HepG2 (cell line): Measurements from ENCODE around the gene ADAMTS13. TPM values are rescaled to one million over a fixed set of nuclear protein-coding genes. Genes with fewer than 3 reads are reported as not detected.

Experiments
- CBX2 ChIP-seq, 2 experiments: fragments of 200-600 bp in 1 of 2; sonication (generic); formaldehyde crosslinking in 1 of 2; IDR thresholded peaks; 2 replicates each; pipeline versions ENCODE4 v1.7.0 to v1.8.1; 2018 to 2022; ENCODE audit warnings: low read depth in 2 of 2, low read length in 1 of 2, mild to moderate bottlenecking in 1 of 2, missing genetic modification reagents in 1 of 2
- CTCF ChIP-seq: sonication (generic); formaldehyde crosslinking; IDR thresholded peaks from 2 replicates; pipeline ENCODE4 v1.5.0; 2020; ENCODE audit warnings: mild to moderate bottlenecking, missing genetic modification reagents, moderate library complexity
- DDIT3 ChIP-seq: sonication (generic); formaldehyde crosslinking; IDR thresholded peaks from 2 replicates; pipeline ENCODE4 v1.4.0; 2020; ENCODE audit warnings: mild to moderate bottlenecking, missing genetic modification reagents
- GLI4 ChIP-seq: sonication (generic); formaldehyde crosslinking; IDR thresholded peaks from 2 replicates; pipeline ENCODE4 v1.5.1; 2020; ENCODE audit warnings: missing genetic modification reagents, mild to moderate bottlenecking, moderate library complexity, borderline replicate concordance
- MIER3 ChIP-seq: IDR thresholded peaks from 2 replicates; pipeline ENCODE4 v1.6.1; 2016; ENCODE audit warnings: missing compliant biosample characterization, borderline replicate concordance
- MNT ChIP-seq: fragments of 450-650 bp; IDR thresholded peaks from 2 replicates; pipeline ENCODE4 v1.6.1; 2016
- PAF1 ChIP-seq: IDR thresholded peaks from 2 replicates; pipeline ENCODE4 v1.6.1; 2016; ENCODE audit warnings: missing genetic modification reagents, missing compliant biosample characterization
- TRIM24 ChIP-seq: sonication (generic); formaldehyde crosslinking; IDR thresholded peaks from 2 replicates; pipeline ENCODE4 v1.8.0; 2022; ENCODE audit warnings: mild to moderate bottlenecking, missing genetic modification reagents
- WIZ ChIP-seq: sonication (generic); formaldehyde crosslinking; IDR thresholded peaks from 2 replicates; pipeline ENCODE4 v1.5.1; 2020; ENCODE audit warnings: mild to moderate bottlenecking, missing genetic modification reagents
- ZBTB7A ChIP-seq: sonication (generic); formaldehyde crosslinking; IDR thresholded peaks from 2 replicates; pipeline ENCODE4 v1.8.0; 2022; ENCODE audit warnings: mild to moderate bottlenecking, missing genetic modification reagents
- ZNF12 ChIP-seq: sonication (generic); formaldehyde crosslinking; IDR thresholded peaks from 2 replicates; pipeline ENCODE4 v1.5.0; 2020; ENCODE audit warnings: missing genetic modification reagents
- ZNF251 ChIP-seq: sonication (generic); formaldehyde crosslinking; IDR thresholded peaks from 2 replicates; pipeline ENCODE4 v1.9.0; 2021; ENCODE audit warnings: mild to moderate bottlenecking, missing genetic modification reagents
- ZNF296 ChIP-seq: sonication (generic); formaldehyde crosslinking; conservative IDR thresholded peaks from 2 replicates; pipeline ENCODE4 v1.5.0; 2020; ENCODE audit warnings: mild to moderate bottlenecking, missing genetic modification reagents
- ZNF550 ChIP-seq: sonication (generic); formaldehyde crosslinking; IDR thresholded peaks from 2 replicates; pipeline ENCODE4 v1.4.0; 2020; ENCODE audit warnings: mild to moderate bottlenecking, missing genetic modification reagents, borderline replicate concordance
- ZNF713 ChIP-seq: sonication (generic); formaldehyde crosslinking; IDR thresholded peaks from 2 replicates; pipeline ENCODE4 v1.4.0; 2020; ENCODE audit warnings: mild to moderate bottlenecking, missing genetic modification reagents
- polyA plus RNA-seq, 8 experiments: library from polyadenylated mRNA; depleted of rRNA in 3 of 8; stranded (reverse) in 7 of 8; unstranded in 1 of 8; fragments of >200 nt; fragmentation: Illumina TruSeq in 4 of 8; extraction: Trizol in 4 of 8; gene quantifications; 2 replicates each; pipeline versions ENCODE4 v1.2.1 to v1.2.3, GENCODE V29; 2011 to 2016; ENCODE audit warnings: low read depth in 4 of 8, missing spikeins in 1 of 8, mixed read lengths in 1 of 8; ENCODE audit not compliant: insufficient read depth in 1 of 8
- total RNA-seq, 5 experiments: library from RNA; depleted of rRNA; stranded (reverse); fragments of >200 nt; fragmentation: Illumina TruSeq; extraction: Trizol; gene quantifications; 2 replicates each; pipeline ENCODE4 v1.2.3, GENCODE V29; 2016; ENCODE audit warnings: low read depth in 1 of 5
- TF ChIP-seq, protein P1 (sequence below): sonication (generic); formaldehyde crosslinking; IDR thresholded peaks from 2 replicates; pipeline ENCODE4 v1.4.0; 2020; ENCODE audit warnings: missing genetic modification reagents, borderline replicate concordance
- TF ChIP-seq, protein P2 (sequence below): sonication (generic); formaldehyde crosslinking; IDR thresholded peaks from 2 replicates; pipeline ENCODE4 v1.4.0; 2020; ENCODE audit warnings: missing genetic modification reagents
- TF ChIP-seq, protein P3 (sequence below): sonication (generic); formaldehyde crosslinking; IDR thresholded peaks from 2 replicates; pipeline ENCODE4 v1.5.1; 2020; ENCODE audit warnings: missing genetic modification reagents, mild to moderate bottlenecking, borderline replicate concordance
- TF ChIP-seq, protein P4 (sequence below): sonication (generic); formaldehyde crosslinking; IDR thresholded peaks from 2 replicates; pipeline ENCODE4 v1.4.0; 2020; ENCODE audit warnings: missing genetic modification reagents, mild to moderate bottlenecking, borderline replicate concordance

The ADAMTS13 gene
- total and polyA plus RNA-seq, 2 of the 13 experiments (the other 11 are each of a cell fraction or from before 2014, with no cell fraction given): 0.91 to 4.5 TPM

- TF ChIP-seq CBX2 (IDR thresholded peaks at IDR 0.05; ENCODE audit: low read depth, low read length) (no peak), CBX2 (CRISPR knock-in tag; IDR thresholded peaks at IDR 0.05; ENCODE audit: low read depth) (0 out of 2 replicates have a peak, but pooled peaks have one; percentile 59), MNT (no peak), WIZ (CRISPR knock-in tag) (peak; percentile 82), DDIT3 (CRISPR knock-in tag) (no peak), ZNF12 (CRISPR knock-in tag) (no peak; the same call in 1 of the 2 replicates), ZNF296 (CRISPR knock-in tag) (no peak), TRIM24 (CRISPR knock-in tag) (no peak), CTCF (CRISPR knock-in tag) (peak; percentile 56), PAF1 (CRISPR knock-in tag) (no peak), GLI4 (CRISPR knock-in tag) (no peak), ZNF251 (CRISPR knock-in tag) (no peak), MIER3 (CRISPR knock-in tag) (peak; percentile 79; the same call in 1 of the 2 replicates), ZBTB7A (CRISPR knock-in tag) (no peak), ZNF713 (no peak), ZNF550 (CRISPR knock-in tag) (no peak)
- TF ChIP-seq, protein P1, sequence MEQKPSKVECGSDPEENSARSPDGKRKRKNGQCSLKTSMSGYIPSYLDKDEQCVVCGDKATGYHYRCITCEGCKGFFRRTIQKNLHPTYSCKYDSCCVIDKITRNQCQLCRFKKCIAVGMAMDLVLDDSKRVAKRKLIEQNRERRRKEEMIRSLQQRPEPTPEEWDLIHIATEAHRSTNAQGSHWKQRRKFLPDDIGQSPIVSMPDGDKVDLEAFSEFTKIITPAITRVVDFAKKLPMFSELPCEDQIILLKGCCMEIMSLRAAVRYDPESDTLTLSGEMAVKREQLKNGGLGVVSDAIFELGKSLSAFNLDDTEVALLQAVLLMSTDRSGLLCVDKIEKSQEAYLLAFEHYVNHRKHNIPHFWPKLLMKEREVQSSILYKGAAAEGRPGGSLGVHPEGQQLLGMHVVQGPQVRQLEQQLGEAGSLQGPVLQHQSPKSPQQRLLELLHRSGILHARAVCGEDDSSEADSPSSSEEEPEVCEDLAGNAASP (CRISPR knock-in tag): peak; percentile 89
- TF ChIP-seq, protein P2, sequence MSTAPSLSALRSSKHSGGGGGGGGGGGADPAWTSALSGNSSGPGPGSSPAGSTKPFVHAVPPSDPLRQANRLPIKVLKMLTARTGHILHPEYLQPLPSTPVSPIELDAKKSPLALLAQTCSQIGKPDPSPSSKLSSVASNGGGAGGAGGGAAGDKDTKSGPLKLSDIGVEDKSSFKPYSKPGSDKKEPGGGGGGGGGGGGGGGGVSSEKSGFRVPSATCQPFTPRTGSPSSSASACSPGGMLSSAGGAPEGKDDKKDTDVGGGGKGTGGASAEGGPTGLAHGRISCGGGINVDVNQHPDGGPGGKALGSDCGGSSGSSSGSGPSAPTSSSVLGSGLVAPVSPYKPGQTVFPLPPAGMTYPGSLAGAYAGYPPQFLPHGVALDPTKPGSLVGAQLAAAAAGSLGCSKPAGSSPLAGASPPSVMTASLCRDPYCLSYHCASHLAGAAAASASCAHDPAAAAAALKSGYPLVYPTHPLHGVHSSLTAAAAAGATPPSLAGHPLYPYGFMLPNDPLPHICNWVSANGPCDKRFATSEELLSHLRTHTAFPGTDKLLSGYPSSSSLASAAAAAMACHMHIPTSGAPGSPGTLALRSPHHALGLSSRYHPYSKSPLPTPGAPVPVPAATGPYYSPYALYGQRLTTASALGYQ (CRISPR knock-in tag): peak; percentile 89
- TF ChIP-seq, protein P3, sequence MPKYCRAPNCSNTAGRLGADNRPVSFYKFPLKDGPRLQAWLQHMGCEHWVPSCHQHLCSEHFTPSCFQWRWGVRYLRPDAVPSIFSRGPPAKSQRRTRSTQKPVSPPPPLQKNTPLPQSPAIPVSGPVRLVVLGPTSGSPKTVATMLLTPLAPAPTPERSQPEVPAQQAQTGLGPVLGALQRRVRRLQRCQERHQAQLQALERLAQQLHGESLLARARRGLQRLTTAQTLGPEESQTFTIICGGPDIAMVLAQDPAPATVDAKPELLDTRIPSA (CRISPR knock-in tag): no peak
- TF ChIP-seq, protein P4, sequence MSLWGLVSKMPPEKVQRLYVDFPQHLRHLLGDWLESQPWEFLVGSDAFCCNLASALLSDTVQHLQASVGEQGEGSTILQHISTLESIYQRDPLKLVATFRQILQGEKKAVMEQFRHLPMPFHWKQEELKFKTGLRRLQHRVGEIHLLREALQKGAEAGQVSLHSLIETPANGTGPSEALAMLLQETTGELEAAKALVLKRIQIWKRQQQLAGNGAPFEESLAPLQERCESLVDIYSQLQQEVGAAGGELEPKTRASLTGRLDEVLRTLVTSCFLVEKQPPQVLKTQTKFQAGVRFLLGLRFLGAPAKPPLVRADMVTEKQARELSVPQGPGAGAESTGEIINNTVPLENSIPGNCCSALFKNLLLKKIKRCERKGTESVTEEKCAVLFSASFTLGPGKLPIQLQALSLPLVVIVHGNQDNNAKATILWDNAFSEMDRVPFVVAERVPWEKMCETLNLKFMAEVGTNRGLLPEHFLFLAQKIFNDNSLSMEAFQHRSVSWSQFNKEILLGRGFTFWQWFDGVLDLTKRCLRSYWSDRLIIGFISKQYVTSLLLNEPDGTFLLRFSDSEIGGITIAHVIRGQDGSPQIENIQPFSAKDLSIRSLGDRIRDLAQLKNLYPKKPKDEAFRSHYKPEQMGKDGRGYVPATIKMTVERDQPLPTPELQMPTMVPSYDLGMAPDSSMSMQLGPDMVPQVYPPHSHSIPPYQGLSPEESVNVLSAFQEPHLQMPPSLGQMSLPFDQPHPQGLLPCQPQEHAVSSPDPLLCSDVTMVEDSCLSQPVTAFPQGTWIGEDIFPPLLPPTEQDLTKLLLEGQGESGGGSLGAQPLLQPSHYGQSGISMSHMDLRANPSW (CRISPR knock-in tag): no peak
These were observed 84.5 kb downstream of the ADAMTS13 start (continued) for GRCh38 chr9:133506653-133507038.
